Choroid plexus epithelial cell (primary cell): ENCODE measurements around the gene PPP6R2.

ENCODE experiments used
- DNase-seq: peaks from one replicate; pipeline ENCODE4 v3.0.0-alpha.2; 2010; ENCODE audit warnings: low read depth
- H3K4me3 ChIP-seq: 2 replicates; pipeline ENCODE4 v1.5.1; 2011; ENCODE audit warnings: low read depth, mild to moderate bottlenecking, control low read depth, low read length, moderate library complexity
- TF ChIP-seq, protein P1 (sequence below): conservative IDR thresholded peaks from 2 replicates; pipeline ENCODE4 v1.5.1; 2011; ENCODE audit warnings: low read depth, mild to moderate bottlenecking, control low read depth, inconsistent platforms, low read length, moderate library complexity

Gene PPP6R2

DNA sequence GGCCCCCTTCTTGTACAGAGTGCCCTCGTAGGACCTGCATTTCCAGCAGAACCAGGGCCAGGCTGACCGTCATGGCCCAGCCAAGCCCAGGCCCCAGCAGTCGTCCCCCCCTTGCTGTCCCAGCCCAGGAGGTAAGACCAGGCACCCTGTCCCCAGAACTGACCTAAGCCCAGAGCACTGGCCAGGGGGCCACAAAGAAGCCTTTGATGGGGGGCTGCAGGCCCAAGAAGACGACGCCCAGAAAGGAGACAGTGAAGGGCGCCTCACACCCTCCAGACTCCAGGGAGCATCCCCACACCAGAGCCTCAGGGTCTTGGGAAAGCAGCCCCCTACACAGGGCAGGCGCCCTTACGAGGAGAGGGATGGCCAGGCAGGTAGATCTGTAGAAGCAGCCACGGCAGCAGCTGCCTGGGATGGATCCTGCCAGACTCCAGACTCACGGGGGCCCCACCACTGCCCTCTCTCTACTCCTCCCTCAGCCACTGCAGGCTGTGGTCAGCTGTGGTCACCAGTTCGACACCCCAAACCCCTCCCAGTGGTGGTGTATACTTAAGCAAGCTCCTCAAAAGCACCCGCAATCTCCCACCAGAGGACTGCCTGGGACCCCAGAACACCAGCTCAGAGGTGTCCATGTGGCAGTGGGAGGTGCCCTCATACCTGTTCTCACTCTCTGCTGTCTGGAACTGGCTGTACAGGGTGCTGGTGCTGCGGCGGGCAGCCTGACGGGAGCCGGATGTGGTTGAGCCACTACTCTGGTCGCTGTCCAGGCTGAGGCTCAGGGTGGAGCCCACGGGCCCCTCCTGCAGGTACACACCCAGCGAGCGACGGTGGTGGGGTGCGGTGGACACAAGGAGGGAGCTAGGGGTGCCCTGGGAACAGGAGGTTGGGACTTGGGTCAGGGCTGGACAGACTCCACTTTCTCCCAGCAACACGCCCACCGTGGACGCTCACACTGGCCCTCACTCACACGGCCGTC, 104.7 kb downstream of the PPP6R2 start:
- no peak for DNase-seq
- TF ChIP-seq, protein P1, sequence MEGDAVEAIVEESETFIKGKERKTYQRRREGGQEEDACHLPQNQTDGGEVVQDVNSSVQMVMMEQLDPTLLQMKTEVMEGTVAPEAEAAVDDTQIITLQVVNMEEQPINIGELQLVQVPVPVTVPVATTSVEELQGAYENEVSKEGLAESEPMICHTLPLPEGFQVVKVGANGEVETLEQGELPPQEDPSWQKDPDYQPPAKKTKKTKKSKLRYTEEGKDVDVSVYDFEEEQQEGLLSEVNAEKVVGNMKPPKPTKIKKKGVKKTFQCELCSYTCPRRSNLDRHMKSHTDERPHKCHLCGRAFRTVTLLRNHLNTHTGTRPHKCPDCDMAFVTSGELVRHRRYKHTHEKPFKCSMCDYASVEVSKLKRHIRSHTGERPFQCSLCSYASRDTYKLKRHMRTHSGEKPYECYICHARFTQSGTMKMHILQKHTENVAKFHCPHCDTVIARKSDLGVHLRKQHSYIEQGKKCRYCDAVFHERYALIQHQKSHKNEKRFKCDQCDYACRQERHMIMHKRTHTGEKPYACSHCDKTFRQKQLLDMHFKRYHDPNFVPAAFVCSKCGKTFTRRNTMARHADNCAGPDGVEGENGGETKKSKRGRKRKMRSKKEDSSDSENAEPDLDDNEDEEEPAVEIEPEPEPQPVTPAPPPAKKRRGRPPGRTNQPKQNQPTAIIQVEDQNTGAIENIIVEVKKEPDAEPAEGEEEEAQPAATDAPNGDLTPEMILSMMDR, result no peak
- no peak overlapping the region for H3K4me3 ChIP-seq

- DNase-seq, result no peak
- TF ChIP-seq, protein P1, result no peak
Observed at GRCh38 chr22:50452649-50453048, 109.5 kb downstream of the PPP6R2 start.

GRCh38 chr22:50454556-50455075, 111.5 kb downstream of the PPP6R2 start:
- no peak overlapping the region for H3K4me3 ChIP-seq
- TF ChIP-seq, protein P1, result no peak

More at GRCh38 chr22:50452649-50453048, 109.5 kb downstream of the PPP6R2 start:
- H3K4me3 ChIP-seq, result no peak overlapping the region

DNA sequence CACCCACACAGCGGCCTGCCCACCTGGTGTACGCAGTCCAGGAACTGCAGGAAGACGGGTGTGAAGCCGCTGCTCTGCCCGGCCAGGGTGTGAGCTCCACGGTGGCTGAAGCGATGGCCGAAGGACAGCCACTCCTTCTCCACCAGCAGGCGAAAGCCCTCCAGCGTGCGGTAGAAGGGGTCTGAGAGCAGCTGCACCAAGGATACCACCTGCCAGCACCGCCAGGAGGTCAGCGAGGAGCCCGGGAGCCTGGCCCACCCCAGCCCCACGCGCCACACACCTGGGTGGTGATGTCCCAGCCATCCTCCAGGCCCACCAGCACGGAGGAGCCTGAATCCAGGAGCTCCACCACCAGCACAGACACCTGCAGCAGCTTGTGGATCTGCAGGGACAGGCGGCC, 112.1 kb downstream of the PPP6R2 start:
- DNase-seq, result no peak
- TF ChIP-seq, protein P1, result no peak
- no peak overlapping the region for H3K4me3 ChIP-seq

More at GRCh38 chr22:50454556-50455075, 111.5 kb downstream of the PPP6R2 start:
- DNase-seq, result no peak

- DNase-seq, result no peak
- TF ChIP-seq, protein P1, result no peak
- H3K4me3 ChIP-seq, result no peak overlapping the region
Observed at GRCh38 chr22:50456026-50456425, 112.9 kb downstream of the PPP6R2 start.

DNA sequence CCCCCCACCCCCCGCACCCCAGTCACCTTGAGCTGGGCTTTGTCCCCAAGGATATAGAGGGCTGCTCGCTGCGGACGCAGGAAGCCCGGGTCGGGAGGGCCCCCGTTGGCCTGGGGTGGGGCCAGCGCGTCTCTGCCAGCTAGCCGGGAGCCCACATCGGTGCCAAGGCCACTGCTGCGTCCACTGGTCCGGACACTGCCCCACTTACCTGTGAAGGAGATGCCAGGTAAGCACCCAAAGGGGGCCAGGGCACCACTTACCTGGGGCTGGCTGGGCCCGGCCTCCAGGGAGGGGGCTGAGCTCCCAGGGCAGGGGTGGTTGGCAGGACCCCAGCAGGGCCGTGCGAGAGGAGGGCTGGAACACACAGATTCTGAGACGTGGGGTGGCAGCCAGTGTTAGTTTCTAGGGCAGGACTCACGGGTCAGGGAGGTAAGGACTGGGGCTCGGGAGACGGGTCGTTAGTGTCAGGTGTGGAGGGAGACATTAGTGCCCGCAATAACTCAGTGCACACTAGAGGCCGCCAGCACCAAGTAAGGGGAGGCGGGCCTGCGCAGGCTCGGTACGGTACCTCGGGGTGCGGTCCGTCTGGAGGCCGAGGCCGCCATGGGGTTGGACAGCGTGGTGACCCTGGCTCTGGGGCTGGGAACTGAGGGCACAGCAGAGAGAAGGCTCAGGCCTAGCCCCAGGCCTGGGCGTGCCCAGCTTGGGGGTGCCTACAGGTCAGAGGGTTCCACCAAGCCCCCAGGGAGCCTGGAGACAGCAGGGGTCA, 113.5 kb downstream of the PPP6R2 start:
- no peak overlapping the region for H3K4me3 ChIP-seq
- TF ChIP-seq, protein P1, result peak; percentile 33
- no peak for DNase-seq
